SK-N-MC (cell line): ENCODE data around the gene PTPRN.

Experiments used
- DNase-seq: peaks from one replicate; pipeline ENCODE4 v3.0.0-alpha.2; 2011; ENCODE audit warnings: low read depth, low spot score
- H3K27ac ChIP-seq: fragments of 200-600 bp; sonication (generic); 2 replicates; pipeline ENCODE4 v1.5.1; 2016; ENCODE audit warnings: mixed run types
- H3K36me3 ChIP-seq: fragments of 200-600 bp; sonication (generic); 2 replicates; pipeline ENCODE4 v1.6.1; 2017; ENCODE audit warnings: antibody characterized with exemption, low read length, mixed read lengths; ENCODE audit not compliant: insufficient read depth
- H3K4me3 ChIP-seq: fragments of 200-600 bp; sonication (generic); 2 replicates; pipeline ENCODE4 v1.5.1; 2016
- H3K9ac ChIP-seq: fragments of 200-600 bp; sonication (generic); 2 replicates; pipeline ENCODE4 v1.8.0; 2017; ENCODE audit warnings: mixed run types, mixed read lengths; ENCODE audit not compliant: insufficient read length
- H3K9me3 ChIP-seq: fragments of 200-600 bp; sonication (generic); 2 replicates; pipeline ENCODE4 v1.6.1; 2017; ENCODE audit warnings: low read depth, mild to moderate bottlenecking, antibody characterized with exemption, low read length, moderate library complexity, mixed read lengths
- EZH2 ChIP-seq: fragments of 200-600 bp; sonication (generic); IDR thresholded peaks from one replicate; pipeline ENCODE4 v1.6.1; 2017; ENCODE audit warnings: antibody characterized with exemption
- FOXP2 ChIP-seq: optimal IDR thresholded peaks from 2 replicates; pipeline ENCODE3; 2011; ENCODE audit warnings: mild to moderate bottlenecking, moderate library complexity; ENCODE audit not compliant: insufficient read depth; ENCODE audit errors: extremely low read length, control extremely low read depth
- POLR2AphosphoS5 ChIP-seq: IDR thresholded peaks from 2 replicates; pipeline ENCODE4 v1.6.1; 2012; ENCODE audit warnings: mild to moderate bottlenecking, low read depth, low read length, borderline replicate concordance

PTPRN gene

DNA sequence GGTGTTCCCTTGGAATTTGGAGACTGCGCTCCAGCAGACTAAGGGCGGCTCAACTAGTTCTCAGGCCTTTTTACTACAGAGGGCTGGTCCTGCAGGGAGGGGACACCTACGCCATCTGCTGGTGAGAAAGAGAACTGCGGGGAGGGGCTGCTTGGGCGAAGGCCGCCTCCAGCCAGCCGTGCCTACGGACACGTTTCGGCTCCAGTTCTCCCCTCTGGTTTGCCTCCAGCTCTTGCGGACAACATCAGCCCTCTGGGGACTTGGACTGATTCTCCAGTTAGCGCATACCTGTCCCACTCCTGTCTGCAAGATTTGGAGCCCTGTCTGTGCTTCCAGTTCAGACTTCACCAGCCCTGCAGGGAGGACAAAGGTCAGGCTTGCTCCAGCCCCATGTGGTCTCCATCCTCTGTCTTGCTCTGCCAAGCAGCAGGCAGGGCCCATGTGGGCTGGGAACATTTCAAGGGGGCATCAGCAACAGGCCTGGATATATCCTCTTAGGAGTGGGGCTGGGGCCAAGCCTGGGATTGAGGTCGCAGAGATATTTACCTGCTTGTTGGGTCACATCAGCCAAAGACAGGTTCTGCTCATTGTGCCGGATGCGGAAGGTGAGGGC lies 10.3 kb downstream of the PTPRN start:
- TF ChIP-seq EZH2 (no peak), POLR2AphosphoS5 (no peak), FOXP2 (no peak)
- Histone ChIP-seq H3K36me3 (no peaks in the 10 kb centered on the region), H3K9me3 (no peaks in the 10 kb centered on the region), H3K9ac (no peak overlapping the region), H3K27ac (no peak overlapping the region), H3K4me3 (no peak overlapping the region)
- DNase-seq, result peak; percentile 14

DNA sequence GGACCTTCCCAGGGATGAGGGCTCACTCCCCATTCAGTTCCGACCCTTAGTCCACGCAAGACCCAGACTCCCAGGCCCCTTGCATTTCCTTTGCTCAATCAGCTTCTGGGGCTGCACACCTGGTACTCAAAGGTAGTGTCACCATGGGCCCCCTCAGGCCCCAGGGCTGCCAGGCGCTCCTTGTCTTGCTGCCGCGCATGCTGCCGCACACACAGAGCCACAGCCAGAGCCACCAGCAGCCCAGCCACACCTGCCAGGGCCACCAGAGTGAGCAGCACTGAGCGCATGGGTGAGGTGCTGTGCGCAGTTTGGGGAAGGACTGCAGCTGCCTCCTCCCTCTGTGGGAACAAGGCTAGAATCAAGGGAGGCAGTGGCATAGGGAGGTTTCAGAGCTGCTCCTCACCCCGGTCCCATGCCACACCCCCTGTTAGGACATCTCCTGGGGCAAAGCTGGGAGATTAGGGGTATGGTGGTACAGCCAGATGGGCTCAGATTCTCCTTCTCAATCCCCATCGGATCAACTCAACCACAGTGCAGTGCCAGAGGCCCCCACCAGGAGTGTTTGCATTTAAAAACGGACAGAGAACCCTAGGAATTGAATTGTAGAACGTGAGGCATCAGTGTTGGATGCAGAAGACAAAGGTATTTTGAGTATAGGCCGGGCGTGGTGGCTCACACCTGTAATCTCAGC lies 11.3 kb downstream of the PTPRN start:
- H3K36me3 ChIP-seq, result no peaks in the 10 kb centered on the region
- no peak overlapping the region for H3K4me3 ChIP-seq
- H3K9ac ChIP-seq, result no peak overlapping the region
- DNase-seq, result no peak
- no peak overlapping the region for H3K27ac ChIP-seq
- H3K9me3 ChIP-seq, result no peaks in the 10 kb centered on the region
- TF ChIP-seq POLR2AphosphoS5, result no peak
- no peak for TF ChIP-seq EZH2
- no peak for TF ChIP-seq FOXP2

- Histone ChIP-seq H3K36me3 (no peaks in the 10 kb centered on the region), H3K9ac (no peak overlapping the region), H3K27ac (no peak overlapping the region), H3K4me3 (no peak overlapping the region), H3K9me3 (no peaks in the 10 kb centered on the region)
- no peak for TF ChIP-seq FOXP2
- TF ChIP-seq EZH2, result no peak
- TF ChIP-seq POLR2AphosphoS5, result no peak
- DNase-seq, result no peak
Measured at GRCh38 chr2:219296631-219297391, 12.4 kb downstream of the PTPRN start.

GRCh38 chr2:219296142-219296541 lies 13.1 kb downstream of the PTPRN start:
- Histone ChIP-seq H3K9ac (no peak overlapping the region), H3K36me3 (no peaks in the 10 kb centered on the region), H3K27ac (no peak overlapping the region), H3K4me3 (no peak overlapping the region), H3K9me3 (no peaks in the 10 kb centered on the region)
- TF ChIP-seq FOXP2 (no peak), EZH2 (no peak), POLR2AphosphoS5 (no peak)
- no peak for DNase-seq

- peak; percentile 28; the same call in 1 of the 2 replicates for TF ChIP-seq POLR2AphosphoS5
- TF ChIP-seq FOXP2, result no peak
- Histone ChIP-seq H3K9ac (peak overlapping the region; percentile 54), H3K4me3 (peak overlapping the region; percentile 77), H3K27ac (no peak overlapping the region), H3K36me3 (no peaks in the 10 kb centered on the region), H3K9me3 (no peaks in the 10 kb centered on the region)
- DNase-seq, result peak; percentile 28
Measured at GRCh38 chr2:219294356-219295351, 14.5 kb downstream of the PTPRN start.

GRCh38 chr2:219293736-219294231 lies 15.4 kb downstream of the PTPRN start:
- DNase-seq, result no peak
- H3K9me3 ChIP-seq, result no peaks in the 10 kb centered on the region
- H3K9ac ChIP-seq, result no peak overlapping the region
- H3K4me3 ChIP-seq, result no peak overlapping the region
- H3K27ac ChIP-seq, result no peak overlapping the region
- no peaks in the 10 kb centered on the region for H3K36me3 ChIP-seq
- TF ChIP-seq FOXP2 (no peak), EZH2 (no peak), POLR2AphosphoS5 (no peak)

- Histone ChIP-seq H3K36me3 (no peaks in the 10 kb centered on the region), H3K9me3 (no peaks in the 10 kb centered on the region), H3K9ac (no peak overlapping the region), H3K27ac (no peak overlapping the region), H3K4me3 (no peak overlapping the region)
- TF ChIP-seq FOXP2 (no peak), EZH2 (no peak), POLR2AphosphoS5 (no peak)
- DNase-seq, result no peak
Measured at GRCh38 chr2:219292616-219293015, 16.6 kb downstream of the PTPRN start.
